MG63 (cell line): ENCODE measurements around the gene FOXA1. TPM values are rescaled to one million over a fixed set of nuclear protein-coding genes. Genes with fewer than 3 reads are reported as not detected.
"Not testable (repeated sequence)": the region's sequence is repeated elsewhere in the genome, so short reads cannot be mapped to it uniquely, and the experiment has no call there.

Experiments used
- DNase-seq: peaks from one replicate; pipeline ENCODE4 v3.0.0-alpha.2; 2020
- H3K27me3 ChIP-seq: fragments of 250-450 bp; sonication (Bioruptor Pico); 2 replicates; pipeline ENCODE4 v1.5.1; 2020; ENCODE audit warnings: mild to moderate bottlenecking, moderate library complexity
- H3K36me3 ChIP-seq: fragments of 250-450 bp; sonication (Bioruptor Pico); 2 replicates; pipeline ENCODE4 v1.5.1; 2020; ENCODE audit warnings: mild to moderate bottlenecking, moderate library complexity
- H3K4me3 ChIP-seq: fragments of 250-450 bp; sonication (Bioruptor Pico); 2 replicates; pipeline ENCODE4 v1.5.1; 2020; ENCODE audit warnings: mild to moderate bottlenecking, moderate library complexity
- H3K9me3 ChIP-seq: fragments of 250-450 bp; sonication (Bioruptor Pico); 2 replicates; pipeline ENCODE4 v1.5.1; 2020; ENCODE audit warnings: mild to moderate bottlenecking, moderate library complexity
- total RNA-seq: library from RNA; depleted of rRNA; stranded (reverse); fragments of >200 nt; shearing (Covaris generic); gene quantifications from 2 replicates; pipeline ENCODE4 v1.2.3, GENCODE V29; 2014; ENCODE audit warnings: low replicate concordance

The FOXA1 gene
- total RNA-seq, 1 experiment from 2014 or later: not detected

DNA sequence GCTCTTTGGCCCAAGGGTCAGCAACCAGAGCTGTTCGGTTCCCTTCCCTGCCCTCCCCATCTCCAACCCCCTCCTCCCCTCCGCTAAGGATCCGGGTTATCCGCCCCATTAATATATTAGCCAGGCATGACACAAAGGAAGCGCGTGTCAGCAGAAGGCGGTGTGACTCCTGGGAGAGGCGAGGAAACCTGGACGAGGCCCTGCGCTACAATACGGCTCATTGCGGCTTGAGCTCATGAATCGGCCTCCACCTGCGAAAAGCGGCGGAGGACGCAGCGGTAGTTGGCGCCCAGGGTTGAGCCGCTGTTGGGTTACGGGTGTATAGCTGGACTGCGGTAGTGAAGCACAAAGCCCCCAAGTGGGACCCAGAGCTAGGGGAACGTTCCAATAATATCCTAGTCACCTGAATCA, 9.9 kb downstream of the FOXA1 start:
- H3K27me3 ChIP-seq: peaks cover 3% of the 10 kb centered on the region; the same call in 1 of the 2 replicates
- H3K4me3 ChIP-seq: no peak overlapping the region
- DNase-seq: no peak
- no peaks in the 10 kb centered on the region for H3K36me3 ChIP-seq
- no peaks in the 10 kb centered on the region for H3K9me3 ChIP-seq

DNA sequence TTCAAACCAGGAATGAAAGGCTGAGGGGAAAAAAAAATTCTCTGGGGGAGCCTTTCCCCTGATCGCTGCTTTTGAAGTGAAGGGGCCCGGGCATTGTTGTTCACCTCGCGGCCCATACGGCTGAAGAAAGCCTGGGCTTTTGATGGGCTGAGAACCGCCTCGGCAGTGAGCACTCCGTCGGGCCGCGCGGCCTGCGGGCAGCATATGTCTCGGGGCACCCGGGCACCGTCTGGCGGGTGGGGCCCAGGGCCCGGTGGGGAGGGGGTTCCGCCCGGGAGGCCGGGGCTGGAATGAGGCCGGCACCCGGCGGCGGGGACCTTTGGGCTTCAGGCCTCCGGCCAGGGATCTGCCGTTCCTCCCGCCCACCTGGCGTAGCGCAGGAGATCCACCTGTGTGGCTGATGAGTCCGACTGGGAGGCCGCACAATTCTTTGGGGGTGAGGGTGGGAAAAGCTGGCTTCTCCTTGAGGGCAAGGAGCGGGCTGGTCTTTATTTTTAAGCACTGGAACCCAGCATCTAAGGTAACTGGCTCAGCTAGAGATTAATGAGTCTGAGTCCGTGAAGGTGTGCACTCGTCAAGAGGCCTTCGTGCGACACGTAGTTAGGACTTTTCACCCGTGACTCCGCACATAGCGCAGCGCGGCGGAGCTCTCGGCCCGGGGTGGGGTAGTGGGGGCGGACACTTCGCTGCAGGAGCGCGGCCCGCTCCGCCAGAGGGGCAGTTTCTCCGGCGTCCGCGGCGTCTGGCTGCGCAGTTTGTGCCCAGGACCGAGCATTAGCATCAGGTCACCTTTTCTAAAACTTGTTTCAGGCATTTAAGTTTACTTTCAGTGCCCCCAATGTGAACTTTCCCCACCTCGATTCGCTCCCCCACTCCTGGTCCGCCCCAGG, 10.6 kb downstream of the FOXA1 start:
- H3K4me3 ChIP-seq: no peak overlapping the region
- peaks cover 3% of the 10 kb centered on the region; the same call in 1 of the 2 replicates for H3K27me3 ChIP-seq
- no peaks in the 10 kb centered on the region for H3K9me3 ChIP-seq
- no peak for DNase-seq
- H3K36me3 ChIP-seq: no peaks in the 10 kb centered on the region

DNA sequence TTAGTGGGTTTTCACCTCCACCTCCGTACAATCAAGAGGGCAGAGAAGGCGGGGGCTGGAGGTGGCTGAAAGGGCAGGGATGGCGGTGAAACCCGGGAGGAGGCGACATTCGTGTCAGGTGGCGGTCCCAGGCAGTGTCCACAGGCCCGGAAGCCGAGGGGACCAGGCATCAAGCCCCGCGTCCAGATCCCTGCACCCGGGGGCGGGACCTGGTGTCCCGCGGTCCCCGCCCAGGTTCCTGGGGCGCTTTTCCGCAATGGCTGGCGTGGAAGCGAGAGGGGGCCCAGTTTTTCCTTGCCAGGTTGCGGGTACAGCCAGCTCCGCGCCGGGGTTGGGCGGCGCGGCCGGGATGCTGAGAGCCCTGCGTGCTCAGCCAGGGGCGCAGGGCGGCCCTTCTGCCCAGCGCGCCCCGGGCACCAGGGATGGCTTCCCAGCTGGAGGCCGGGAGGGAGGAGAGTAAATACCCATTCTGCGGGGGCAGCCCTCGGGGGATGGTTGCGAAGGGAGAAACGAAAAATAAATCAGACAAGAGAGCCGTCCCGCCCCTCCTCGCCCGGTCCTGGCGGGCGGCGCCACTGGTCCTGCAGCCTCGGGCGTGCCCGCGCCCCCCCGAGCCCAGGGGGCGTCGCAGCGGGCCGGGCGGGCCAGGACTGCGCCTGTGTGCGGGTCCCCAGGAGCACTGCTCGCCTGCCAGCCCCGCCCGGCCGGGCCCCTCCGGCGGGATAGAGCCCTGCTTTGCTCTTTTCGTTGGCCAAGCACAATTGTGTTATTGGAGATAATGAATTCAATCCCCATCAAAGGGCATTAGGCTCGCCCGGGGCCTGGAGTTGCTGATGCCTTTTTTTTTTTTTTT, 11.5 kb downstream of the FOXA1 start:
- peak; percentile 8 for DNase-seq
- peak overlapping the region; percentile 44 for H3K4me3 ChIP-seq
- no peaks in the 10 kb centered on the region for H3K36me3 ChIP-seq
- H3K27me3 ChIP-seq: peaks cover 3% of the 10 kb centered on the region; the same call in 1 of the 2 replicates
- no peaks in the 10 kb centered on the region for H3K9me3 ChIP-seq

GRCh38 chr14:37580146-37580545, 14.9 kb downstream of the FOXA1 start:
- DNase-seq: no peak
- Histone ChIP-seq H3K9me3 (no peaks in the 10 kb centered on the region), H3K4me3 (no peak overlapping the region), H3K36me3 (no peaks in the 10 kb centered on the region), H3K27me3 (no peaks in the 10 kb centered on the region)

- Histone ChIP-seq H3K9me3 (no peaks in the 10 kb centered on the region), H3K4me3 (no peak overlapping the region), H3K36me3 (no peaks in the 10 kb centered on the region), H3K27me3 (no peaks in the 10 kb centered on the region)
- no peak for DNase-seq
These were observed 15.8 kb downstream of the FOXA1 start for GRCh38 chr14:37579274-37579673.

DNA sequence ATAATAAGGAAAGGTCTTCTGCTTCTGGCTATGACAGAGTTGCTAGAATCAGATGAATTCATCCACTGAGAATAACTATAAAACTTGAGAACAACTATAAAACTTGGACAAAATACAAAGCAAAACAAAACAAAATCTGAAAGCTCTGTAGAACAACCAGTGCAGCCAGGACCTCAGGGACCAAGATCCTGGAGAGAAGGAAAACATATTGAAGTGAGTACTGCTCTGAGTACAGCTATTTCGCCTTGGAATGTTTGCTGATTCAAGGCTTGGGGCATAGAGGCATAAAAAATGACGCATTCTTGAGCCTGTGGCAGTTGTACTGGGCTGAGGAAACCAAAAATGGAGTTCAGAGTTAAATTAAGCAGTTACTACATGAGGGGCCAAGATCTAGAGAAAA, 21.7 kb downstream of the FOXA1 start:
- no peaks in the 10 kb centered on the region for H3K27me3 ChIP-seq
- no peak for DNase-seq
- H3K36me3 ChIP-seq: no peaks in the 10 kb centered on the region
- H3K9me3 ChIP-seq: no peaks in the 10 kb centered on the region
- H3K4me3 ChIP-seq: no peak overlapping the region

DNA sequence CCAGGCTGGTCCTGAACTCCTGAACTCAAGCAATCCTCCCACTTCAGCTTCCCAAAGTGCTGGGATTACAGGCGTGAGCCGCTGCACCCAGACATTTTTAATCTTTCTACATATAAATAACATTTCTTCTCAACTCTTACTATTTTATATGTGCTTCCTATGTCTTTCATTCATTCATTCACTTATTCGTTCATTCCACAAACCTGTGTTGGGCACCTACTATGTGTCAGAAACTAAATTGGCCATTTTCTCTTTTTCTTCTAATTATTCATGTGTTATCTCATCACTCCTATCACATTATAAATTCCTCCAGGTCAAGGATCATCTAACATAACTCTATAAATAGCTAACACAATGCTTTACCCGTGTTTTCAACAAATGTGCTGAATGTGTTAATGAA, 23.7 kb downstream of the FOXA1 start:
- no peak for DNase-seq
- Histone ChIP-seq H3K27me3 (no peaks in the 10 kb centered on the region), H3K9me3 (no peaks in the 10 kb centered on the region), H3K36me3 (no peaks in the 10 kb centered on the region), H3K4me3 (no peak overlapping the region)

DNA sequence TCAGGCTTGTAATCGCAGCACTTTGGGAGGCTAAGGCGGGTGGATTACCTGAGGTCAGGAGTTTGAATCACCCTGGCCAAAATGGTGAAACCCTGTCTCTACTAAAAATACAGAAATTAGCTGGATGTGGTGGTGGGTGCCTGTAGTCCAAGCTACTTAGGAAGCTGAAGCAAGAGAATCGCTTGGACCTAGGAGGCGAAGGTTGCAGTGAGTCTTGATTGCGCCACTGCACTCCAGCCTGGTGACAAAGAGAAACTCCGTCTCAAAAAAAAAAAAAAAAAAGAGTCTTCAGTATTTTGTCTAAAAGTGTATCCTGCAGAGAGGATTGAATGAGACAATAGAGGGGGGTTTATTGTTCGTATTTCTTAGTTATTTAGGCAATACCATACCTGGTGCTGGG, 25.3 kb downstream of the FOXA1 start:
- H3K9me3 ChIP-seq: no peaks in the 10 kb centered on the region

DNA sequence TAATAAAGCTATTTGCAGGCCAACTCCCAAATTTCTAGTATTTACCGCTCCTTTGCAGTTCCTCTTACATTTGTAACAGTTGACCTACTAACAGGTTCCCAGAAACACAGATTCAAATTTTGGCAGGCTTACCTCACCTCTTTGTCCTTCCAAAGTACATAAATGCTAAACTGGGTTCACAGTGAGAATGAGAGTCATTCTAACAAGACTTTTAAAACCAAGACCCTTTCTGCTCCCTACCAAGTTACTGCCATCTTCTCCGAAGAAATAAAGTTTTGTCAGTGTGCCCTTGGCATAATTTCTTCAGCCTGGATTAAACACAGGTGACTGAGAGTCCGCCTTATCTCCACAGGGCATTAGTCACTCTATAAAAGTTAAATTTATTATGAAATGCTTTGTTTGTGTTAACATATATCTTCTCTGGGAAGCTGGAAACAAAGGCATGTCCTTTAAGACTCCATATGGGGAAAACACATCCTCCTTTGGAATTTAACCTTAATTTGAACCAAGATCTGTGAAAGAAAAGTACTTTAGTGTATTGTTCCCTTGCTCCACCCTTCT, 28.2 kb downstream of the FOXA1 start:
- Histone ChIP-seq H3K27me3 (no peaks in the 10 kb centered on the region), H3K9me3 (no peaks in the 10 kb centered on the region), H3K36me3 (no peaks in the 10 kb centered on the region), H3K4me3 (no peak overlapping the region)
- DNase-seq: no peak

More for the DNA sequence above, 25.3 kb downstream of the FOXA1 start:
- DNase-seq: no peak
- H3K36me3 ChIP-seq: no peaks in the 10 kb centered on the region
- no peak overlapping the region for H3K4me3 ChIP-seq
- no peaks in the 10 kb centered on the region for H3K27me3 ChIP-seq

GRCh38 chr14:37565550-37565949, 29.5 kb downstream of the FOXA1 start:
- no peaks in the 10 kb centered on the region for H3K9me3 ChIP-seq
- DNase-seq: no peak
- H3K36me3 ChIP-seq: no peaks in the 10 kb centered on the region
- H3K27me3 ChIP-seq: no peaks in the 10 kb centered on the region
- H3K4me3 ChIP-seq: no peak overlapping the region

DNA sequence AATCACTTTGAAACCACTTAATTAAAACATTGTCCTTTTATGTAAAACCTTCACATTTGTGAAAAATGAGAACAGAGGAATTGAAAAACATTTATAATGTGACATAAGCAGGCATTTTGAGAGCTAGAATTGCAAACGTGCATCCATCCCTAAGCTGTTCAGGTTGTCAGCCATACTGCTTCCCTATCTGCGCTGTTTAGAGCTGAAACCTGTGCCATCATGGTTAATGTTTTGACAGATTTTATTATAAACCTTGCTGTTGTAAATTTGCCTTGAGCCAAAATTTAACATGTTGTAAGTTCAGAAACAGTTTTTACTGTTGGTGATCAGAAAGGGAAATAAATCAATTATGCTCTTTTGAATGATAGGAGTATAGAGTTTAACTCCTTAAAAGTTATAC, 31.9 kb downstream of the FOXA1 start:
- Histone ChIP-seq H3K27me3 (no peaks in the 10 kb centered on the region), H3K36me3 (no peaks in the 10 kb centered on the region), H3K4me3 (no peak overlapping the region), H3K9me3 (no peaks in the 10 kb centered on the region)
- DNase-seq: no peak

DNA sequence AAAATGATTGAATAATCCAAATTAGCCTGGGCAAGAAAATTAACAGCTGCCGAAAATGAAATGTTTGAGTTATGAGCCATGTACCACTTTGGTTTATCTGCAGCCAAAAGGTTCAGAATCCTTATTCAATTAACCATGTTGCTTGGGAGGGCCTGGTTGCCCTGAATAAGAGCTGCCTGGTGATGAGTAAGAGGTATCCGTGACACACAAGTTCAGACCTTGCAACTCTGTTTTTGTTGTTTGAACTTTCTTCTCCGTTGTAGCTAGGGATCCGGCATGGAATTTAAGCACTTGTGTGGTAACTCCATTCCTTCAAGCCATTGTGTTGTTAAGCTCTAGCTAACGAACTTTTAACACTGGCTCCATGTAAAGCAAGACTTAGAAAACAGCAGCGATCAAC, 35.7 kb downstream of the FOXA1 start:
- Histone ChIP-seq H3K4me3 (no peak overlapping the region), H3K9me3 (no peaks in the 10 kb centered on the region), H3K27me3 (no peaks in the 10 kb centered on the region), H3K36me3 (no peaks in the 10 kb centered on the region)
- no peak for DNase-seq

- Histone ChIP-seq H3K36me3 (no peaks in the 10 kb centered on the region), H3K9me3 (no peaks in the 10 kb centered on the region), H3K4me3 (no peak overlapping the region), H3K27me3 (no peaks in the 10 kb centered on the region)
- no peak for DNase-seq
These were observed 36.3 kb downstream of the FOXA1 start for GRCh38 chr14:37558740-37559139.

GRCh38 chr14:37555596-37555995, 39.5 kb downstream of the FOXA1 start:
- H3K27me3 ChIP-seq, DNase-seq, H3K4me3 ChIP-seq, H3K36me3 ChIP-seq, H3K9me3 ChIP-seq: not testable (repeated sequence)

GRCh38 chr14:37553935-37554550, 41.0 kb downstream of the FOXA1 start:
- DNase-seq: no peak
- no peaks in the 10 kb centered on the region; the same call in 1 of the 2 replicates for H3K9me3 ChIP-seq
- H3K4me3 ChIP-seq: no peak overlapping the region
- no peaks in the 10 kb centered on the region for H3K36me3 ChIP-seq
- no peaks in the 10 kb centered on the region for H3K27me3 ChIP-seq

DNA sequence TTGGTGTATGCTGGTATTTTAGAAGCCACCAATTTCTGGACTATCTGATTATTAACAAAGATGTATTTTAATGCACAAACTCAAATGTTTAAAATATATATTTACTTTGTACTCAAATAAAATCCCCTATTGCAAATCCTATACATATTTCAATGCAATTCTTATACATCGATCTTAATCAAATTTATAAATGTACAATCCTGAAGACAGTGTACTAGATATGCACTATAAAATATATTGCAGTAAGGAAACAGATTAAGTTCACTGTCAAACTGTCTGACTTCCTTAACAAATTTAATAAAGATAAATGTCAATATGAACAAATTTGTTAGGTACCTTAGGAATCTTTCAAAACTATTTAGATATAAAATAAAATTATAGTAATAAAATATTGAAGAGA, 43.9 kb downstream of the FOXA1 start:
- no peaks in the 10 kb centered on the region; the same call in 1 of the 2 replicates for H3K9me3 ChIP-seq
- no peak overlapping the region for H3K4me3 ChIP-seq
- DNase-seq: no peak
- no peaks in the 10 kb centered on the region for H3K27me3 ChIP-seq
- no peaks in the 10 kb centered on the region for H3K36me3 ChIP-seq

DNA sequence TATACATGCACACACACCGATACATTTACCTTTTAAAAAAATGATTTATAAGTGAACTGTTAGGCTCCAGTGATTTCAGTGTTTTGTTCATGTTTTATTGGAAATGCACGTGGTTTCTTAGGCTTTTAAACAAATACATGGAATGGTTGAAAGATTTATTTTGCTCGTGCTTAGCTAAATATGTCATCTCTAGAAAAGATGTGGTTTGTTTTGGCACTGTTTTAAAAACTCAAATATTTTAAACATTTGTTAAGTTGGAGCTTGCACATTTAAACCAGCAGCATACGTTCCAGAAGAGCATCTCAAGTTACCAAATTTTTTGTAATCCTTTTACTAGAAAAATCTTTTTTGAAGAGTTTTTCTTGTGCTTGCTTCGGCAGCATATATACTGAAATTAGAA, 44.5 kb downstream of the FOXA1 start:
- no peaks in the 10 kb centered on the region; the same call in 1 of the 2 replicates for H3K9me3 ChIP-seq
- no peak for DNase-seq

More for the DNA sequence above, 44.5 kb downstream of the FOXA1 start:
- Histone ChIP-seq H3K4me3 (no peak overlapping the region), H3K36me3 (no peaks in the 10 kb centered on the region), H3K27me3 (no peaks in the 10 kb centered on the region)
